GM23338 (cell line): ENCODE data around the gene CNIH3. TPM values are rescaled to one million over a fixed set of nuclear protein-coding genes. Genes with fewer than 3 reads are reported as not detected.

Experiments used
- ATAC-seq: fragments of 200-7000 bp; cut with Tn5 transposase; 3 replicates; pipeline ENCODE4 v1.9.1; 2020
- DNase-seq: peaks from one replicate; pipeline ENCODE4 v3.0.0-alpha.2; 2015; ENCODE audit warnings: low spot score
- H2AFZ ChIP-seq: fragments of 200-600 bp; sonication (generic); 2 replicates; pipeline ENCODE4 v1.8.0; 2016; ENCODE audit warnings: antibody characterized with exemption, mild to moderate bottlenecking, moderate library complexity
- H3F3A ChIP-seq: fragments of 200-600 bp; sonication (generic); replicated peaks from 2 replicates; pipeline ENCODE4 v1.8.0; 2017; ENCODE audit warnings: antibody characterized with exemption, mixed run types, low read depth
- H3K27ac ChIP-seq: fragments of 200-600 bp; sonication (generic); 2 replicates; pipeline ENCODE4 v1.6.1; 2016; ENCODE audit warnings: low read depth
- H3K27me3 ChIP-seq: fragments of 200-600 bp; sonication (generic); 2 replicates; pipeline ENCODE4 v1.8.0; 2016; ENCODE audit warnings: mild to moderate bottlenecking, mixed run types, moderate library complexity; ENCODE audit not compliant: insufficient read depth
- H3K36me3 ChIP-seq: fragments of 200-600 bp; sonication (generic); 2 replicates; pipeline ENCODE4 v1.8.0; 2016; ENCODE audit warnings: mild to moderate bottlenecking; ENCODE audit not compliant: insufficient read depth
- H3K4me1 ChIP-seq: fragments of 200-600 bp; sonication (generic); 2 replicates; pipeline ENCODE4 v1.8.0; 2016; ENCODE audit warnings: mild to moderate bottlenecking, moderate library complexity; ENCODE audit not compliant: insufficient read depth
- H3K4me2 ChIP-seq: fragments of 200-600 bp; sonication (generic); 2 replicates; pipeline ENCODE4 v1.7.1; 2017; ENCODE audit warnings: mixed run types
- H3K4me3 ChIP-seq: fragments of 200-600 bp; sonication (generic); 2 replicates; pipeline ENCODE4 v1.6.1; 2016; ENCODE audit warnings: mixed run types
- H3K79me2 ChIP-seq: fragments of 200-600 bp; sonication (generic); replicated peaks from 2 replicates; pipeline ENCODE4 v1.8.0; 2017; ENCODE audit warnings: mild to moderate bottlenecking; ENCODE audit not compliant: insufficient read depth
- H3K9me2 ChIP-seq: fragments of 200-600 bp; sonication (generic); 2 replicates; pipeline ENCODE4 v1.8.0; 2017; ENCODE audit not compliant: insufficient read depth
- H4K20me1 ChIP-seq: fragments of 200-600 bp; sonication (generic); replicated peaks from 2 replicates; pipeline ENCODE4 v1.8.0; 2017; ENCODE audit warnings: mild to moderate bottlenecking; ENCODE audit not compliant: insufficient read depth
- H3K27ac Mint-ChIP-seq: 2 replicates; pipeline ENCODE4 v1.8.0; 2020; ENCODE audit warnings: inconsistent platforms, mild to moderate bottlenecking, moderate library complexity, mixed read lengths
- H3K27me3 Mint-ChIP-seq: 3 replicates; pipeline ENCODE4 v1.8.0; 2022; ENCODE audit warnings: low read depth, mild to moderate bottlenecking, moderate library complexity, mixed read lengths, inconsistent platforms; ENCODE audit not compliant: insufficient read depth, poor library complexity
- H3K36me3 Mint-ChIP-seq: 3 replicates; pipeline ENCODE4 v1.8.0; 2021; ENCODE audit warnings: low read depth, mild to moderate bottlenecking, inconsistent platforms, moderate library complexity, mixed read lengths
- H3K4me1 Mint-ChIP-seq: 3 replicates; pipeline ENCODE4 v1.8.0; 2020; ENCODE audit warnings: mild to moderate bottlenecking, inconsistent platforms, mixed read lengths
- H3K4me3 Mint-ChIP-seq: 3 replicates; pipeline ENCODE4 v1.8.0; 2021; ENCODE audit warnings: moderate library complexity, mild to moderate bottlenecking, inconsistent platforms, mixed read lengths
- H3K9me3 Mint-ChIP-seq: 3 replicates; pipeline ENCODE4 v1.8.0; 2020; ENCODE audit warnings: moderate library complexity, mild to moderate bottlenecking, inconsistent platforms, mixed read lengths
- ETS1 ChIP-seq: IDR thresholded peaks from 2 replicates; pipeline ENCODE4 v1.6.1; 2016; ENCODE audit warnings: antibody characterized with exemption
- EZH2phosphoT487 ChIP-seq: fragments of 200-600 bp; sonication (generic); IDR thresholded peaks from one replicate; pipeline ENCODE4 v1.8.1; 2018; ENCODE audit warnings: antibody characterized with exemption; ENCODE audit not compliant: unreplicated experiment
- JUNB ChIP-seq: IDR thresholded peaks from one replicate; pipeline ENCODE4 v1.6.1; 2016; ENCODE audit warnings: antibody characterized with exemption; ENCODE audit not compliant: unreplicated experiment
- NANOG ChIP-seq: IDR thresholded peaks from 2 replicates; pipeline ENCODE4 v1.6.1; 2016; ENCODE audit warnings: antibody characterized with exemption, borderline replicate concordance
- POLR2AphosphoS5 ChIP-seq: IDR thresholded peaks from 2 replicates; pipeline ENCODE4 v1.6.1; 2016; ENCODE audit warnings: antibody characterized with exemption, low read depth
- STAT1 ChIP-seq: IDR thresholded peaks from one replicate; pipeline ENCODE4 v1.6.1; 2016; ENCODE audit warnings: antibody characterized with exemption; ENCODE audit not compliant: unreplicated experiment
- ZNF331 ChIP-seq: fragments of 250-450 bp; sonication (Bioruptor Pico); IDR thresholded peaks from 2 replicates; pipeline ENCODE4 v1.5.0; 2020; ENCODE audit warnings: low read depth, mild to moderate bottlenecking, moderate library complexity
- ZNF462 ChIP-seq: fragments of 250-450 bp; sonication (Bioruptor Pico); IDR thresholded peaks from 2 replicates; pipeline ENCODE4 v1.5.0; 2020; ENCODE audit warnings: mild to moderate bottlenecking, moderate library complexity
- polyA plus RNA-seq: library from polyadenylated mRNA; unstranded; fragments of >200 nt; fragmentation: Nextera tagmentation; extraction: Ambion mirVana; gene quantifications from 2 replicates; pipeline ENCODE4 v1.2.1, GENCODE V29; 2016
- total RNA-seq: library from RNA; depleted of rRNA; stranded (reverse); fragments of >200 nt; shearing (Covaris generic); gene quantifications from 2 replicates; pipeline ENCODE4 v1.2.3, GENCODE V29; 2014
- TF ChIP-seq, protein P1 (sequence below): IDR thresholded peaks from one replicate; pipeline ENCODE4 v1.6.1; 2018; ENCODE audit warnings: antibody characterized with exemption; ENCODE audit not compliant: unreplicated experiment

CNIH3 gene
- total and polyA plus RNA-seq, 2 experiments from 2014 or later: 3.6 to 5.1 TPM

DNA sequence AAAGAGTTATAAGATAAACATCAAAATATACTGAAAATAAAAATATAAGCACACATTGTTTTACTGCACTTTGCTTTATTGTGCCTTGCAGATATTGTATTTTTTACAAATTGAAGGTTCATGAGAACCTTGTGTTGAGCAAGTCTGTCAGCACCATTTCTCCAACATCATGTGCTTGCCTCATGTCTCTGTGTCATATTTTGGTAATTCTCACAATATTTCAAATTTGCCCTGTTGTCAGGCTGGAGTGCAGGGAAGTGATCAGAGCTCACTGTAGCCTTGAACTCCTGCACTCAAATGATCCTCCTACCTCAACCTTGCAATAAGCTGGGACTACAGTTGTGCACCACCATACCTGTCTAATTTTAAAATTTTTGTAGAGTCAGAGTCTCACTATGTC, 21.3 kb upstream of the CNIH3 start:
- Histone ChIP-seq H3K4me1 (peaks cover 7% of the 10 kb centered on the region), H3K4me3 (no peak overlapping the region), H3K79me2 (no peaks in the 10 kb centered on the region), H3K27ac (no peak overlapping the region), H4K20me1 (no peaks in the 10 kb centered on the region), H3K4me2 (no peak overlapping the region), H3K27me3 (no peaks in the 10 kb centered on the region), H2AFZ (no peak overlapping the region), H3F3A (no peaks in the 10 kb centered on the region), H3K36me3 (no peaks in the 10 kb centered on the region), H3K9me2 (no peaks in the 10 kb centered on the region; the same call in 1 of the 2 replicates)
- no peaks in the 10 kb centered on the region for H3K9me3 Mint-ChIP-seq
- peaks cover 26% of the 10 kb centered on the region for H3K4me1 Mint-ChIP-seq
- no peak overlapping the region for H3K27ac Mint-ChIP-seq
- DNase-seq (no peak), ATAC-seq (no peak)
- H3K36me3 Mint-ChIP-seq: no peaks in the 10 kb centered on the region
- H3K4me3 Mint-ChIP-seq: no peak overlapping the region
- peaks cover 3% of the 10 kb centered on the region for H3K27me3 Mint-ChIP-seq
- no peak for TF ChIP-seq NANOG
- TF ChIP-seq POLR2AphosphoS5: no peak
- TF ChIP-seq, protein P1, sequence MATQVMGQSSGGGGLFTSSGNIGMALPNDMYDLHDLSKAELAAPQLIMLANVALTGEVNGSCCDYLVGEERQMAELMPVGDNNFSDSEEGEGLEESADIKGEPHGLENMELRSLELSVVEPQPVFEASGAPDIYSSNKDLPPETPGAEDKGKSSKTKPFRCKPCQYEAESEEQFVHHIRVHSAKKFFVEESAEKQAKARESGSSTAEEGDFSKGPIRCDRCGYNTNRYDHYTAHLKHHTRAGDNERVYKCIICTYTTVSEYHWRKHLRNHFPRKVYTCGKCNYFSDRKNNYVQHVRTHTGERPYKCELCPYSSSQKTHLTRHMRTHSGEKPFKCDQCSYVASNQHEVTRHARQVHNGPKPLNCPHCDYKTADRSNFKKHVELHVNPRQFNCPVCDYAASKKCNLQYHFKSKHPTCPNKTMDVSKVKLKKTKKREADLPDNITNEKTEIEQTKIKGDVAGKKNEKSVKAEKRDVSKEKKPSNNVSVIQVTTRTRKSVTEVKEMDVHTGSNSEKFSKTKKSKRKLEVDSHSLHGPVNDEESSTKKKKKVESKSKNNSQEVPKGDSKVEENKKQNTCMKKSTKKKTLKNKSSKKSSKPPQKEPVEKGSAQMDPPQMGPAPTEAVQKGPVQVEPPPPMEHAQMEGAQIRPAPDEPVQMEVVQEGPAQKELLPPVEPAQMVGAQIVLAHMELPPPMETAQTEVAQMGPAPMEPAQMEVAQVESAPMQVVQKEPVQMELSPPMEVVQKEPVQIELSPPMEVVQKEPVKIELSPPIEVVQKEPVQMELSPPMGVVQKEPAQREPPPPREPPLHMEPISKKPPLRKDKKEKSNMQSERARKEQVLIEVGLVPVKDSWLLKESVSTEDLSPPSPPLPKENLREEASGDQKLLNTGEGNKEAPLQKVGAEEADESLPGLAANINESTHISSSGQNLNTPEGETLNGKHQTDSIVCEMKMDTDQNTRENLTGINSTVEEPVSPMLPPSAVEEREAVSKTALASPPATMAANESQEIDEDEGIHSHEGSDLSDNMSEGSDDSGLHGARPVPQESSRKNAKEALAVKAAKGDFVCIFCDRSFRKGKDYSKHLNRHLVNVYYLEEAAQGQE: no peak
- no peak for TF ChIP-seq JUNB
- no peak for TF ChIP-seq ETS1

DNA sequence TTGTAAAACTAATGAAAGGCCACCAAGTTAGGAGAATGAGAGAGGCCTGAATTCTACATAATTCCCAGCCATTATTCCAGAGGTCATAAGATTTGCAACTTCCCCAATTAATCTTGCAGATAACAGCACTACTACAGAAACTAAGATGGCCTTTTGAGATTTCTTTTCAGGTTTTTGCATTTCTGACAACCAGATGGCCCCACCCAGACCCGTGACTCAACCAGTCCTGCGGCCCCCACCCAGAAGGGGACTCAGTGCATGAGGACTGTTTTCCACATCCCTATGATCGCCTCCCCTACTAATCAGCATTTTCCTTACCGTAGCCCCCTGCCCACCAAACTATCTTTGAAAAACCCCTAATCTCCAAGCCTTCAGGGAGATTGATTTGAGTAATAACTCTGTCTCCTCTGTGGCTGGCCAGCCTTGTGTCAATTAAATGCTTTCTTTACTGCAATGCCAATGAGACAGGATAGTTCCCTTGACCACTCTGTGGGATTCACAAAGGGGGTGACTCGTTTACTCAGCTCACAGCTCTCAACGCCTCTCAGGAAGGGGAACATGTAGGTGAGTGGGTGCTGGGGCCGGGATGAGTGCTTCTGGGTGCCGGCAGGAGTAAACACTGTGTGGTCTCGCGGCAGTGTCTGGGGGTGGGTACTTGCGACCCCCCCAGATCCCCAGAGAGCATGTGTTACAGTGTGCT, 10.5 kb upstream of the CNIH3 start:
- peaks cover 20% of the 10 kb centered on the region for H3K27me3 Mint-ChIP-seq
- no peaks in the 10 kb centered on the region; the same call in 1 of the 2 replicates for H3K9me2 ChIP-seq
- TF ChIP-seq ZNF462 (CRISPR knock-in tag) (no peak), EZH2phosphoT487 (no peak), ZNF331 (CRISPR knock-in tag) (no peak), POLR2AphosphoS5 (no peak), STAT1 (no peak)

More for the DNA sequence above, 10.5 kb upstream of the CNIH3 start:
- 0 out of 2 replicates have a peak, but pooled peaks cover 6% of the 10 kb centered on the region for H3F3A ChIP-seq
- no peak overlapping the region for H2AFZ ChIP-seq
- no peak overlapping the region for H3K4me3 ChIP-seq
- Mint-ChIP-seq H3K9me3 (peaks cover 21% of the 10 kb centered on the region), H3K4me1 (peaks cover 46% of the 10 kb centered on the region), H3K4me3 (no peak overlapping the region), H3K27ac (no peak overlapping the region), H3K36me3 (peaks cover 17% of the 10 kb centered on the region)
- no peaks in the 10 kb centered on the region for H3K79me2 ChIP-seq
- peaks cover 35% of the 10 kb centered on the region for H3K4me1 ChIP-seq
- no peaks in the 10 kb centered on the region for H4K20me1 ChIP-seq
- DNase-seq (no peak), ATAC-seq (no peak)
- H3K4me2 ChIP-seq: no peak overlapping the region
- H3K27me3 ChIP-seq: peaks cover 6% of the 10 kb centered on the region; the same call in 1 of the 2 replicates
- H3K27ac ChIP-seq: no peak overlapping the region
- H3K36me3 ChIP-seq: no peaks in the 10 kb centered on the region
